ENCODE measurements around the gene SAMD4A. TPM values are rescaled to one million over a fixed set of nuclear protein-coding genes. Genes with fewer than 3 reads are reported as not detected.

The SAMD4A gene
- polyA plus RNA-seq, 3 donors, result 3.2 to 8.6 (median 4.2) TPM

GRCh38 chr14:54746019-54746418 lies 179.1 kb downstream of the SAMD4A start:
- Histone ChIP-seq H3K36me3 (replicated peaks in 1 of 2; ENCODE audit: control insufficient read depth in 1 of 2, insufficient read depth in 2 of 2, low read length in 2 of 2) (no peaks in the 10 kb centered on the region), H3K4me3 (replicated peaks in 1 of 3; ENCODE audit: low read depth in 2 of 3, low read length in 3 of 3) (no peak overlapping the region), H3K9me3 (replicated peaks in 1 of 2; ENCODE audit: control insufficient read depth in 1 of 2, insufficient read depth in 1 of 2, low read length in 2 of 2) (no peaks in the 10 kb centered on the region), H3K9ac (ENCODE audit: insufficient read depth, low read length, poor library complexity, severe bottlenecking) (no peak overlapping the region), H3K4me1 (ENCODE audit: control insufficient read depth in 1 of 2, insufficient read depth in 2 of 2, low read length in 2 of 2) (no peaks in the 10 kb centered on the region), H3K27me3 (ENCODE audit: control insufficient read depth in 2 of 2, insufficient read depth in 2 of 2, low read length in 2 of 2) (no peaks in the 10 kb centered on the region), H3K27ac (ENCODE audit: low read depth in 1 of 2, low read length in 2 of 2) (no peak overlapping the region), H4K20me1 (ENCODE audit: insufficient read depth, low read length) (no peaks in the 10 kb centered on the region), H3K4me2 (replicated peaks; ENCODE audit: extremely low read depth, low read length, poor library complexity, severe bottlenecking) (no peak overlapping the region), H2AFZ (ENCODE audit: insufficient read depth, low read depth, low read length, poor library complexity, severe bottlenecking) (no peak overlapping the region), H3K79me2 (ENCODE audit: insufficient read depth, low read length) (no peaks in the 10 kb centered on the region)
- Mint-ChIP-seq H3K4me3 (no peak overlapping the region), H3K4me1 (no peaks in the 10 kb centered on the region), H3K27me3 (ENCODE audit: low read depth in 3 of 3) (peaks cover 0 to 6% (median 2%) of the 10 kb centered on the region in 3 donors), H3K36me3 (no peaks in the 10 kb centered on the region), H3K27ac (no peak overlapping the region), H3K9me3 (peaks cover 0 to 1% (median 0%) of the 10 kb centered on the region in 7 donors)
- no peak for TF ChIP-seq CTCF (IDR thresholded peaks at IDR 0.05)
- intact Hi-C loops (cut with micrococcal nuclease), result no loop called here
- no peak for DNase-seq
- WGBS (ENCODE audit: insufficient coverage), result 100% methylated on average over 3 of the region's 3 CpGs

DNA sequence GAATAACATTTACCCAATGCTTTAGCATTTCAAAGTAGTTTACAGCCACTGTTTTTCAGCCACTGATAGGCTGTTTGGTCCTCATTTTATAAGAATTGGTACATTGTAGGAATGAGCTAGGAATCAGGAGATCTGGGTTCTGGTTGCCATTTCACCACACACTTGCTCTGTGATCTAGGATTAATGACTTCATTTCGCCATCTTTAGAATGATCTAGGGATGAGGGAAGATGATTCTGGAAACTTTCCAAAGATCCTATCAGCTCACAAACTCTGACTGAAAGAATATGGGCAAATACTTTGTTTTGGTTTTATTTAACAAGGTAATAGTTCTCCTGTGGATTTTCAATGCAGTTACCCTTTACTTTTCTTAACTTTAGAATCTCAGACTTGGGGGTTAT lies 180.7 kb downstream of the SAMD4A start:
- WGBS (ENCODE audit: insufficient coverage), result no CpG with 5 or more reads among the region's 1 CpG
- Mint-ChIP-seq H3K27me3 (ENCODE audit: low read depth in 3 of 3) (peaks cover 0 to 6% (median 3%) of the 10 kb centered on the region in 3 donors), H3K4me1 (no peaks in the 10 kb centered on the region), H3K4me3 (no peak overlapping the region), H3K27ac (no peak overlapping the region), H3K36me3 (no peaks in the 10 kb centered on the region), H3K9me3 (no peaks in the 10 kb centered on the region)
- Histone ChIP-seq H3K27ac (ENCODE audit: low read depth in 1 of 2, low read length in 2 of 2) (no peak overlapping the region), H3K9ac (ENCODE audit: insufficient read depth, low read length, poor library complexity, severe bottlenecking) (no peak overlapping the region), H3K9me3 (replicated peaks in 1 of 2; ENCODE audit: control insufficient read depth in 1 of 2, insufficient read depth in 1 of 2, low read length in 2 of 2) (no peaks in the 10 kb centered on the region), H3K4me1 (ENCODE audit: control insufficient read depth in 1 of 2, insufficient read depth in 2 of 2, low read length in 2 of 2) (no peaks in the 10 kb centered on the region), H3K4me3 (replicated peaks in 1 of 3; ENCODE audit: low read depth in 2 of 3, low read length in 3 of 3) (no peak overlapping the region), H4K20me1 (ENCODE audit: insufficient read depth, low read length) (no peaks in the 10 kb centered on the region), H3K36me3 (replicated peaks in 1 of 2; ENCODE audit: control insufficient read depth in 1 of 2, insufficient read depth in 2 of 2, low read length in 2 of 2) (no peaks in the 10 kb centered on the region), H3K27me3 (ENCODE audit: control insufficient read depth in 2 of 2, insufficient read depth in 2 of 2, low read length in 2 of 2) (no peaks in the 10 kb centered on the region), H3K79me2 (ENCODE audit: insufficient read depth, low read length) (no peaks in the 10 kb centered on the region), H2AFZ (ENCODE audit: insufficient read depth, low read depth, low read length, poor library complexity, severe bottlenecking) (no peak overlapping the region), H3K4me2 (replicated peaks; ENCODE audit: extremely low read depth, low read length, poor library complexity, severe bottlenecking) (no peak overlapping the region)
- TF ChIP-seq CTCF (IDR thresholded peaks at IDR 0.05), result no peak
- DNase-seq, result no peak
- intact Hi-C loops (cut with micrococcal nuclease), result no loop called here
